ENCODE results near the gene OR2AG2. TPM values are rescaled to one million over a fixed set of nuclear protein-coding genes. Genes with fewer than 3 reads are reported as not detected.

The OR2AG2 gene
- total and polyA plus RNA-seq, 2 donors from 2014 or later, result 0.19 TPM; not detected in 1

- no peak for FAIRE-seq
- Histone ChIP-seq H3K9ac (ENCODE audit: low read length in 3 of 3) (no peak overlapping the region), H3K27ac (ENCODE audit: low read depth in 2 of 2, low read length in 2 of 2) (no peak overlapping the region), H3K27me3 (ENCODE audit: control insufficient read depth, insufficient read depth, low read length) (no peaks in the 10 kb centered on the region), H3K9me3 (ENCODE audit: control insufficient read depth in 2 of 3, insufficient read depth in 1 of 3, low read length in 3 of 3) (no peaks in the 10 kb centered on the region), H3K36me3 (ENCODE audit: control insufficient read depth in 2 of 3, insufficient read depth in 3 of 3, low read length in 3 of 3) (no peaks in the 10 kb centered on the region), H3K4me1 (ENCODE audit: control insufficient read depth in 2 of 3, insufficient read depth in 2 of 3, low read depth in 1 of 3, low read length in 3 of 3) (no peaks in the 10 kb centered on the region), H3K4me3 (ENCODE audit: low read length in 3 of 3) (no peak overlapping the region)
- intact Hi-C loops (cut with DNase I), result no loop called here
- DNase-seq, result no peak
- TF ChIP-seq, protein P1, sequence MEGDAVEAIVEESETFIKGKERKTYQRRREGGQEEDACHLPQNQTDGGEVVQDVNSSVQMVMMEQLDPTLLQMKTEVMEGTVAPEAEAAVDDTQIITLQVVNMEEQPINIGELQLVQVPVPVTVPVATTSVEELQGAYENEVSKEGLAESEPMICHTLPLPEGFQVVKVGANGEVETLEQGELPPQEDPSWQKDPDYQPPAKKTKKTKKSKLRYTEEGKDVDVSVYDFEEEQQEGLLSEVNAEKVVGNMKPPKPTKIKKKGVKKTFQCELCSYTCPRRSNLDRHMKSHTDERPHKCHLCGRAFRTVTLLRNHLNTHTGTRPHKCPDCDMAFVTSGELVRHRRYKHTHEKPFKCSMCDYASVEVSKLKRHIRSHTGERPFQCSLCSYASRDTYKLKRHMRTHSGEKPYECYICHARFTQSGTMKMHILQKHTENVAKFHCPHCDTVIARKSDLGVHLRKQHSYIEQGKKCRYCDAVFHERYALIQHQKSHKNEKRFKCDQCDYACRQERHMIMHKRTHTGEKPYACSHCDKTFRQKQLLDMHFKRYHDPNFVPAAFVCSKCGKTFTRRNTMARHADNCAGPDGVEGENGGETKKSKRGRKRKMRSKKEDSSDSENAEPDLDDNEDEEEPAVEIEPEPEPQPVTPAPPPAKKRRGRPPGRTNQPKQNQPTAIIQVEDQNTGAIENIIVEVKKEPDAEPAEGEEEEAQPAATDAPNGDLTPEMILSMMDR (IDR thresholded peaks at IDR 0.05; ENCODE audit: borderline replicate concordance, extremely low read depth, insufficient read depth), result no peak
These were observed 22.9 kb upstream of the OR2AG2 start for GRCh38 chr11:6794639-6795038.

DNA sequence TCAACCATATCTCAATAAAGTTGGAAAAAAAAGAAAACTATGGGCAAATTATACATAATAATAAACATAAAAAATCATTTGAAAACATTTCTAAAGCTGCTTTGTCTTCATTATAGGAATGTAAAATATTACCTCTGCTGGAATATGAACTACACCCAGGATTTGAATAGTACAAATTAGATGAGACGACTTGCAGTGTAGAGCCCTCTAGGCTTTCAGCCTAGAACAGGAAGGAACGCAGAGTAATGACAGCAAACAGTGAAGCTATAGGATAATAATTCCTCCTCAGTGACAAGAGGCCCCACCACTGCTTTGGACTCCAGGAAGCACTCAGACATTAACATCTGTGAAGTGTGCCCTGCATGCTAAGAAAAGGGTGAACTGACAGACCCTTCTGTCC is 18.8 kb upstream of the OR2AG2 start:
- Histone ChIP-seq H3K36me3 (ENCODE audit: control insufficient read depth in 2 of 3, insufficient read depth in 3 of 3, low read length in 3 of 3) (no peaks in the 10 kb centered on the region), H3K4me1 (ENCODE audit: control insufficient read depth in 2 of 3, insufficient read depth in 2 of 3, low read depth in 1 of 3, low read length in 3 of 3) (no peaks in the 10 kb centered on the region), H3K9ac (ENCODE audit: low read length in 3 of 3) (no peak overlapping the region), H3K4me3 (ENCODE audit: low read length in 3 of 3) (no peak overlapping the region), H3K9me3 (ENCODE audit: control insufficient read depth in 2 of 3, insufficient read depth in 1 of 3, low read length in 3 of 3) (no peaks in the 10 kb centered on the region), H3K27ac (ENCODE audit: low read depth in 2 of 2, low read length in 2 of 2) (no peak overlapping the region), H3K27me3 (ENCODE audit: control insufficient read depth, insufficient read depth, low read length) (no peaks in the 10 kb centered on the region)
- TF ChIP-seq, protein P1 (IDR thresholded peaks at IDR 0.05; ENCODE audit: borderline replicate concordance, extremely low read depth, insufficient read depth), result no peak
- intact Hi-C loops (cut with DNase I), result no loop called here
- DNase-seq (no peak), FAIRE-seq (no peak)

DNA sequence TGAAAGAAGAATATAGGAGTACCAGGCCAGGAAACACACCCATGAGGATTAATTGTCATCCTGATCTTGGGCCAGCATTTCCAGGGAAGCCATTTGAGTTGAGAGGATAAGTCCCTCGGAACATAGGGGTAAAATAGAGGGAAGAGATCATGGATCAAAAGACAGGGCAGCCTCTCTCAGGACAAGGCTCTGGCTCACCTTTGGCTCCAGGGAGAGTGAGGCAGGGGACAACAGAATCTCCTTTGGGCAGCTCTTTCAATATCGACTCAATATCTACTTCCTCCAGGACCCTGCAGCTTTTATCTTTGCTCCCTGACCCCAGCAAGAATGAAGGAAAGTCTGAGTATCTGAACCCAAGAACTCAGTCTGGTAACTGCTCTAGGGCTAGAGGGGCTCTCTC is 10.9 kb upstream of the OR2AG2 start, which contains the start of gene OR2AG1:
Gene OR2AG1 (plus strand): TSS at position 301 of the 400 bp plus-strand sequence. CDS start 2,018 bp downstream, outside the sequence.
- Histone ChIP-seq H3K4me1 (ENCODE audit: control insufficient read depth in 2 of 3, insufficient read depth in 2 of 3, low read depth in 1 of 3, low read length in 3 of 3) (no peaks in the 10 kb centered on the region), H3K9me3 (ENCODE audit: control insufficient read depth in 2 of 3, insufficient read depth in 1 of 3, low read length in 3 of 3) (no peaks in the 10 kb centered on the region), H3K27ac (ENCODE audit: low read depth in 2 of 2, low read length in 2 of 2) (no peak within 1 kb of the TSS), H3K4me3 (ENCODE audit: low read length in 3 of 3) (no peak within 1 kb of the TSS), H3K27me3 (ENCODE audit: control insufficient read depth, insufficient read depth, low read length) (no peaks in the 10 kb centered on the region), H3K36me3 (ENCODE audit: control insufficient read depth in 2 of 3, insufficient read depth in 3 of 3, low read length in 3 of 3) (no peaks in the 10 kb centered on the region), H3K9ac (ENCODE audit: low read length in 3 of 3) (no peak within 1 kb of the TSS)
- DNase-seq, result no peak
- FAIRE-seq, result no peak
- TF ChIP-seq, protein P1 (IDR thresholded peaks at IDR 0.05; ENCODE audit: borderline replicate concordance, extremely low read depth, insufficient read depth), result no peak
- intact Hi-C loops (cut with DNase I), result no loop called here

DNA sequence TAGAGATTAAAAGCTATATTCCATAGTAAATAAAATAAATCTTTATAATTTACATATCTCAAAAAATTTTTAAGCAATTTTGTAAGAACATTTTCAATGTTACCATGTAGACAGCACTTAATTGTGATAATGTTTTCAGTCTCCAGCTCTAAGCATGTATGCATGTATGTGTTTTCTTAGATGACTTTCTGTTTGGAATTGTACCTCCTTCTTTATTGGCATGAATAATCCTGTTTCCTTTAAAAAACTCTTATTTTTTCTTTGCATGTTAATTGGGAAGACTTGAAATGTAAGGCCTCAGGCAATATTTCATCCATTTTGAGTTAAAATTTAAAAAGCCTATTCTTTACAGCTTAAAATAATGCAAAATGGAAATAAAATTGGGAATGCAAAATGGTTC is 9.1 kb upstream of the OR2AG2 start:
- Histone ChIP-seq H3K27ac (ENCODE audit: low read depth in 2 of 2, low read length in 2 of 2) (no peak overlapping the region), H3K36me3 (ENCODE audit: control insufficient read depth in 2 of 3, insufficient read depth in 3 of 3, low read length in 3 of 3) (no peaks in the 10 kb centered on the region), H3K9ac (ENCODE audit: low read length in 3 of 3) (no peak overlapping the region), H3K9me3 (ENCODE audit: control insufficient read depth in 2 of 3, insufficient read depth in 1 of 3, low read length in 3 of 3) (no peaks in the 10 kb centered on the region), H3K4me3 (ENCODE audit: low read length in 3 of 3) (no peak overlapping the region), H3K27me3 (ENCODE audit: control insufficient read depth, insufficient read depth, low read length) (no peaks in the 10 kb centered on the region), H3K4me1 (ENCODE audit: control insufficient read depth in 2 of 3, insufficient read depth in 2 of 3, low read depth in 1 of 3, low read length in 3 of 3) (no peaks in the 10 kb centered on the region)
- FAIRE-seq, result no peak
- TF ChIP-seq, protein P1 (IDR thresholded peaks at IDR 0.05; ENCODE audit: borderline replicate concordance, extremely low read depth, insufficient read depth), result no peak
- DNase-seq, result no peak
- intact Hi-C loops (cut with DNase I), result no loop called here
